OCI-LY7 (cell line): ENCODE data around the gene TBC1D13.

Experiments used
- CTCF ChIP-seq: fragments of 200-600 bp; sonication (generic); conservative IDR thresholded peaks from 2 replicates; pipeline ENCODE4 v1.5.1; 2014; ENCODE audit warnings: mild to moderate bottlenecking, antibody characterized with exemption, low read length, moderate library complexity, mixed read lengths
- EZH2phosphoT487 ChIP-seq: fragments of 200-600 bp; sonication (generic); IDR thresholded peaks from 2 replicates; pipeline ENCODE4 v1.6.1; 2018; ENCODE audit warnings: low read depth, borderline replicate concordance, mild to moderate bottlenecking, mixed run types, antibody characterized with exemption, low read length, moderate library complexity, mixed read lengths

- TF ChIP-seq CTCF, result no peak
- no peak for TF ChIP-seq EZH2phosphoT487
Measured at GRCh38 chr9:128785427-128785826, 1.6 kb upstream of the TBC1D13 start.
